HG03045 (cell line): Measurements from ENCODE around the gene PALM2AKAP2.

ENCODE experiments used
- ATAC-seq: cut with Tn5 transposase; IDR thresholded peaks from one replicate; pipeline ENCODE4 v1.9.1; 2021; ENCODE audit warnings: mild to moderate bottlenecking, moderate library complexity; ENCODE audit not compliant: unreplicated experiment

The PALM2AKAP2 gene

GRCh38 chr9:109779711-109780452, at the start of gene PALM2AKAP2:
Gene PALM2AKAP2 (plus strand): TSS chr9:109780198. CDS start chr9:109780489, 291 bp downstream.
- ATAC-seq = no peak

- ATAC-seq = no peak
These were observed 49.8 kb upstream of the PALM2AKAP2 start for GRCh38 chr9:109730228-109730627.

- no peak for ATAC-seq
These were observed 46.3 kb upstream of the PALM2AKAP2 start for GRCh38 chr9:109733690-109734089.

- ATAC-seq = no peak
These were observed 45.2 kb upstream of the PALM2AKAP2 start for GRCh38 chr9:109734814-109735213.

- no peak for ATAC-seq
These were observed 44.2 kb upstream of the PALM2AKAP2 start for GRCh38 chr9:109735801-109736200.

- no peak for ATAC-seq
These were observed 42.7 kb upstream of the PALM2AKAP2 start for GRCh38 chr9:109737295-109737694.

- no peak for ATAC-seq
These were observed 40.2 kb upstream of the PALM2AKAP2 start for GRCh38 chr9:109739760-109740159.

- ATAC-seq = no peak
These were observed 37.1 kb upstream of the PALM2AKAP2 start for GRCh38 chr9:109742776-109743348.

GRCh38 chr9:109743696-109744095, 36.3 kb upstream of the PALM2AKAP2 start:
- no peak for ATAC-seq

- no peak for ATAC-seq
These were observed 34.4 kb upstream of the PALM2AKAP2 start for GRCh38 chr9:109745335-109746283.

- no peak for ATAC-seq
These were observed 28.7 kb upstream of the PALM2AKAP2 start for GRCh38 chr9:109751253-109751652.

- no peak for ATAC-seq
These were observed 26.7 kb upstream of the PALM2AKAP2 start for GRCh38 chr9:109753308-109753707.

GRCh38 chr9:109755040-109755439, 25.0 kb upstream of the PALM2AKAP2 start:
- no peak for ATAC-seq

GRCh38 chr9:109759589-109759988, 20.4 kb upstream of the PALM2AKAP2 start:
- ATAC-seq = no peak

- no peak for ATAC-seq
These were observed 14.7 kb upstream of the PALM2AKAP2 start for GRCh38 chr9:109765278-109765677.

- ATAC-seq = no peak
These were observed 14.2 kb upstream of the PALM2AKAP2 start for GRCh38 chr9:109765830-109766229.

- ATAC-seq = no peak
These were observed 13.6 kb upstream of the PALM2AKAP2 start for GRCh38 chr9:109766351-109766750.

GRCh38 chr9:109767404-109767803, 12.6 kb upstream of the PALM2AKAP2 start:
- no peak for ATAC-seq

GRCh38 chr9:109767814-109768213, 12.2 kb upstream of the PALM2AKAP2 start:
- ATAC-seq = no peak

GRCh38 chr9:109769250-109769649, 10.7 kb upstream of the PALM2AKAP2 start:
- ATAC-seq = no peak

- ATAC-seq = no peak
These were observed 9.9 kb upstream of the PALM2AKAP2 start for GRCh38 chr9:109770101-109770500.
